MG63 (cell line): ENCODE results near the gene AQP11. TPM values are rescaled to one million over a fixed set of nuclear protein-coding genes. Genes with fewer than 3 reads are reported as not detected.
"Not testable (repeated sequence)": the region's sequence is repeated elsewhere in the genome, so short reads cannot be mapped to it uniquely, and the experiment has no call there.

Experiments used
- DNase-seq: peaks from one replicate; pipeline ENCODE4 v3.0.0-alpha.2; 2020
- H3K27me3 ChIP-seq: fragments of 250-450 bp; sonication (Bioruptor Pico); 2 replicates; pipeline ENCODE4 v1.5.1; 2020; ENCODE audit warnings: mild to moderate bottlenecking, moderate library complexity
- H3K36me3 ChIP-seq: fragments of 250-450 bp; sonication (Bioruptor Pico); 2 replicates; pipeline ENCODE4 v1.5.1; 2020; ENCODE audit warnings: mild to moderate bottlenecking, moderate library complexity
- H3K4me3 ChIP-seq: fragments of 250-450 bp; sonication (Bioruptor Pico); 2 replicates; pipeline ENCODE4 v1.5.1; 2020; ENCODE audit warnings: mild to moderate bottlenecking, moderate library complexity
- H3K9me3 ChIP-seq: fragments of 250-450 bp; sonication (Bioruptor Pico); 2 replicates; pipeline ENCODE4 v1.5.1; 2020; ENCODE audit warnings: mild to moderate bottlenecking, moderate library complexity
- total RNA-seq: library from RNA; depleted of rRNA; stranded (reverse); fragments of >200 nt; shearing (Covaris generic); gene quantifications from 2 replicates; pipeline ENCODE4 v1.2.3, GENCODE V29; 2014; ENCODE audit warnings: low replicate concordance

AQP11 gene
- total RNA-seq, 1 experiment from 2014 or later: not detected

DNA sequence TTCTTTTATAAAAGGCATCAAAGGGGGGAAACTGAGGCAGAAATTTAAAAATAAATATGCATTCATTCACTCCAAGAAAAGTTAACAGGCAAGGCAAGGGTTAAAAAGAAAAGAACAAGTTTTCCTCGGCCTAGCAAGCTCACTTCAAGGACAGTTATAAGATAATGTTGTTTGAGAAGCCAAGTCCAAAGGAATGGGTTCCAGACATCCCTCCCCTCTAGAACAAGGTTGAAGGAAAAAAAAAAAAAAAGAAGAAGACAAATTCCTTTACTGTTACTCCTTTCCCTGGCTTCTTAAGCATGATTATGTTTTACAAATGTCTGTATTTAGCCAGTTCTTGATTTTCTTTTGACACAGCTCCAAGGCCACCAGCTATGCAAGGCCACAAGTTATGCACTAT lies 14.3 kb upstream of the AQP11 start:
- H3K36me3 ChIP-seq, DNase-seq, H3K9me3 ChIP-seq, H3K27me3 ChIP-seq, H3K4me3 ChIP-seq: not testable (repeated sequence)

DNA sequence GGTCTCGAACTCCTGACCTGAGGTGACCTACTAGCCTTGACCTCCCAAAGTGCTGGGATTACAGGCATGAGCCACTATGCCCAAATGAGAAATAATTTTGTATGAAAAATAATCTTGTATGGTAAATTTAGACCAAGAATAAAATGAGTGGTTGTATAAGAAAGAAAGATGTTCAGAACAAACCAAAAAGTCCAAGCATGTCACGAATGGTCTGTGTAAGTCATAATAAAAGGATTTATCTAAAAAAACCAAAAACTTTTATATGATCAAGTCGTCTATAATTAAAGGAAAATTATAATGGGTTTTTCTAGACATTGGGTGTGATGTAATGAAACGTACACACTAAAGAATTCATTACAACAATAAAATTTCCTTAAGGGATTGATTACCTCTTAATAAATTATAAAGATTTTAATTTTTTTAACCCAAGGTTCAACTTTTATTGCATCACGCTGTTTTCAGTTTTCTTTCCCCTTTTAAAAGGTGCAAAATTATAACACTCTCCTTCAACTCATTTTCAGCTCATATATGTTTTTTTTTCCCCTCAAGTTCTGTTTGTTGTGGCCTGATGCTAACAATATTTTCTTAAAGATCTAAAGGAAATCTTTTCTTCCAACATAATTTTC lies 8.9 kb upstream of the AQP11 start:
- peaks cover 14% of the 10 kb centered on the region for H3K9me3 ChIP-seq
- no peak for DNase-seq

DNA sequence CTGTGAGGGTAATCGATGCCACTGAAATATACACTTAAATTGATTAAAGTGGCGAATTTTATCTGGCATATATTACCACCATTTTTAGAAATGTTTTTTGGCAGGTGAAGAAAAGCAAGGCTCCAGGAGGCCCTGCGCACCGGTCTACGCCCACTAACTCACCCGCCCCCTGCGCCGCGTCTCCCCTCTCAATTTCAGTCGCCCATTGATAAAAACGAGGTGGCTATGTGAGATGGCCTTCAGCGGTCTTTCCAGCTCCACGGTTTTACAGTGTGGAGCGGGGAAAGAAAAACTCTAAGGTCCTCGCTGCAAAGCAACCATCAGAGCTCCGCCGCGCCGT lies 602 bp upstream of the AQP11 start:
- Histone ChIP-seq H3K36me3 (no peaks in the 10 kb centered on the region), H3K4me3 (peak overlapping the region; percentile 57), H3K27me3 (no peaks in the 10 kb centered on the region), H3K9me3 (no peaks in the 10 kb centered on the region)
- no peak for DNase-seq

More for the DNA sequence above, 8.9 kb upstream of the AQP11 start:
- Histone ChIP-seq H3K27me3 (no peaks in the 10 kb centered on the region), H3K36me3 (no peaks in the 10 kb centered on the region), H3K4me3 (no peak overlapping the region)

GRCh38 chr11:77590194-77590782 lies 535 bp downstream of the AQP11 start:
- Histone ChIP-seq H3K9me3 (no peaks in the 10 kb centered on the region), H3K27me3 (no peaks in the 10 kb centered on the region), H3K36me3 (peaks cover 1% of the 10 kb centered on the region; the same call in 1 of the 2 replicates), H3K4me3 (peak overlapping the region; percentile 57)
- no peak for DNase-seq

DNA sequence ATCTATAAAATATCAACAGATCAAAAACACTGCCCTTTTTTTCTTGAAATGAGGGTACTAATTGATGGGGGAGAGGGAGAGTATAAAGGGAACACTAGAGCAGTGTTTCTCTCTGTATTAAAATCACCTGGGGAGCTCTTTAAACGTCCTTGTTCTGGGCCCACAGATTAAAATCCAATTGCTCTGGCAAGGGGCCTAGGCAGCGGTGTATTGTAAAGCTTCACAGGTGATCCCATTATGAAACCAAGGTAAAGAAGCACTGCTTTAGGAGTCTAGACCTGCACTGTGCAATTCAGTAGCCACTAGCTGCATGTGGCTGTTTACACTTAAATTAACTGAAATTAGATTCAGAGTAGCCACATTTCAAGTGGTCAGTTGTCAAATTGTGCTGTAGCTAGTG lies 3.0 kb downstream of the AQP11 start:
- Histone ChIP-seq H3K36me3 (peaks cover 2% of the 10 kb centered on the region; the same call in 1 of the 2 replicates), H3K4me3 (no peak overlapping the region), H3K27me3 (no peaks in the 10 kb centered on the region), H3K9me3 (no peaks in the 10 kb centered on the region)
- no peak for DNase-seq

DNA sequence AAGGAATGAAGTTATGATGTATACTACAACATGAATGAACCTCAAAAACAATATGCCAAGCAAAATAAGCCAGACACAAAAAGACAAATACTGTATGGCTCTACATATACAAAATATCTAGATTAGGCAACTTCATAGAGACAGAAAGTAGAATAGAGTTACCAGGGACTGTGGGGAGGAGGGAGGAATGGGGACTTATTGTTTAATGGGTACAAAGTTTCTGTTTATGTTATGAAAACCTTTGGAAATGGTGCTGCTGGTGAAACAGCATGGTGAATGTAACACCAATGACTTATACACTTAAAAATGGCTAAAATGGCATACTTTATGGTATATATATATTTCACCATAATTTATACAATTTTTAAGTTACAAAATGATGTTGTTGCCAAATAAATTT lies 4.1 kb downstream of the AQP11 start:
- Histone ChIP-seq H3K36me3 (peaks cover 2% of the 10 kb centered on the region; the same call in 1 of the 2 replicates), H3K9me3 (no peaks in the 10 kb centered on the region), H3K27me3 (no peaks in the 10 kb centered on the region), H3K4me3 (no peak overlapping the region)
- DNase-seq: no peak

DNA sequence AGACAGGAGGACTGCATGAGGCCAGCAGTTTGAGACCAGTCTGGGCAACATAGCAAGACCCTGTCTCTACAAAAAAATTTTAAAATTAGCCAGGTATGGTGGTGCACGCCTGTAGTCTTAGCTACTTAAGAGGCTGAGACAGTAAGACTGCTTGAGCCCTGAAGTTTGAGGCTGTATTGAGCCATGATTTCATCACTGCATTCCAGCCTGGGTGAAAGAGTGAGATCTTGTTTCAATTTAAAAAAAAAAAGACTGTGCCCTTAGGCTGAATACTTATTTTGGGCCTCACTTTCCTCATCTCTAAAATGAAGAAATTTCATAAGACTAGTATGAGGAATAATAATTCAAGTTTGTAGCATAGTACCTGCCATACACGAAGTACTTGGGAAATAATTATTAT lies 6.9 kb downstream of the AQP11 start:
- no peak for DNase-seq
- no peaks in the 10 kb centered on the region for H3K9me3 ChIP-seq
- H3K4me3 ChIP-seq: no peak overlapping the region
- peaks cover 5% of the 10 kb centered on the region; the same call in 1 of the 2 replicates for H3K36me3 ChIP-seq
- H3K27me3 ChIP-seq: no peaks in the 10 kb centered on the region

DNA sequence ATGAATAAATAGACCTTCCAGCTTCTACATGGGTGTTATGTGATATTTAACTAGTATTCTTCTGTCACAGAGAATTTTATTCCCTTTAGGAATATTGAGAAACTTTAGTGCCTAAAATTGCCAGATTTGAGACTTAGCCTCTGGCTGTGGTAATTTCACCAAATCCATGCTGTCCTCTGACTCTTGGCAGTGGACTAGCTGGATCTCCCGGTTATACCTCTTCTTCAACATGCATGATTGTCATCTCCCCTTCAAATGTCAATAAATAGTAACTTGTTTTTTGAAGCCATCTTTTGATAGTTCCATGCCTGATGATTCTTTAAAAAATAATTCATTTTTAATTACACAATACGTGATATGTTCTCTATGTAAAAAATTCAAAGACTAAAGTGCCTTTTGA lies 8.4 kb downstream of the AQP11 start:
- no peak for DNase-seq
- no peak overlapping the region for H3K4me3 ChIP-seq
- H3K27me3 ChIP-seq: no peaks in the 10 kb centered on the region
- peaks cover 5% of the 10 kb centered on the region; the same call in 1 of the 2 replicates for H3K36me3 ChIP-seq
- no peaks in the 10 kb centered on the region for H3K9me3 ChIP-seq

DNA sequence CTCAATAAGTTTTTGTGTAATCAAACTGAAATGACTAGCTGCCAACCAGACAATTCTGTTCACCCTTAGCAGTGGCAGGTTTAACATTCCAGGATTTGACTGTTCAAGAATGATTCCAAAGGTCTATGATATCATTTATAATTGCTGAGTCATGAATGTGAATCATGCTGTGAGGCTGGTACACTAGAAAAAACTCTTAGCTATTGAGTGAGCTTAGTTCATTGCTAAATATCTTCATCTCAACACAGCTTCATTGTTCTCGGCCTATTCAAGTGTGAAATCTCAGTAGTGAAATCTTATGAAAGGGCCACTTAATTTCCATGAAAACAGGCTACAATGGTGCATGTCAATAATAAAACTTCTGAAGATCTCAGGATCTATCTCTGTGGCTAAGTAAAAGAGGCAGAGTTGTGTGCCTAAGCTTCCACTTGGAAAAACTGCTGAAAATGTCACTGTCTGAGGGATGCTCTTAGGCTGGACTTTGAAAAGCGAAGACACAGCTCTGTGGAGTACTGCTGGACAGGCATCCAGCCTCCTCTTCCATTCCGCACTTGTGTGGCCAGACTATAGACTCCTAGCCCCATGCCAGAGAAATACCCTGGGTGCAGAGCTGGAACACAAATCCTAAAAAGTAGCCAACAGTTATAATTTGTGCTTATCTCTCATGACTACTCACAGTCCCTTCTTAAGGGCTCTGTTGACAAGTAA lies 12.8 kb downstream of the AQP11 start:
- H3K4me3 ChIP-seq: no peak overlapping the region
- H3K27me3 ChIP-seq: no peaks in the 10 kb centered on the region
- peaks cover 17% of the 10 kb centered on the region for H3K36me3 ChIP-seq
- H3K9me3 ChIP-seq: no peaks in the 10 kb centered on the region
- peak; percentile 13 for DNase-seq

DNA sequence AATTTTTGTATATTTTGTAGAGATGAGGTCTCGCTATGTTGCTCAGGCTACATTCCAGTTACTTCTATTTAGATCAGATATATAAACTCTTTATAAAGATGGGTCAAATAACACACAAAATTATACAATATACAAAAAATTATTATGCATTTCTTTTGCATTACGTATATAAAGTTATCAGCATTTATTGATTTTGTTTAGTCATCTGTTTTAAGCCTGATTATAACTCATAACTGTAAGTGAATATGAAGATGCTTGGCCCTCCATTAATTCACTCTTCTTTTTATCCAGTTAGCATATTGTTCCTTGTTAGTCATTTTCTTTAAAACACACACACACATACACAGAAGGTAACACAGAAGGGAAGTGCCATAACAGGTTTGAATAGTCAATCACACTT lies 14.5 kb downstream of the AQP11 start:
- H3K4me3 ChIP-seq: no peak overlapping the region
- H3K27me3 ChIP-seq: no peaks in the 10 kb centered on the region
- H3K9me3 ChIP-seq: no peaks in the 10 kb centered on the region
- H3K36me3 ChIP-seq: peaks cover 27% of the 10 kb centered on the region
- DNase-seq: no peak

DNA sequence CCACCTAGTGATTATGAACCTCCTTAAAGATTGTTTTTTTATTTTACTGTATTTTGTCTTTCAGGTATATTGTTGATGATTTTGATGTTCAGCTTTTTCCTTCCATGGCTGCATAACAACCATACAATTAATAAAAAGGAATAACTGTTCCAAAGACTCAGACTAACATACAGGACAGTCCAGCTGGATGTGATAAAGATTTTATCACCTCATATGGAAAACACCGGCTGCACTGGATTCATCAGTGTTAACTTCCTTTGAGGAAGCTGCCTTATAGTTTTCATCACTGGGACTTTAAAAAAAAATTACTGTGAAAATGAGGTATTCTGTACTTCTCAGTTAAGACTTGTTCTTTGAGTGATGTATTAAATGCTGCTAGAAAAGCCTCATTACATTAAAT lies 19.5 kb downstream of the AQP11 start:
- Histone ChIP-seq H3K36me3 (peaks cover 57% of the 10 kb centered on the region), H3K4me3 (no peak overlapping the region), H3K27me3 (no peaks in the 10 kb centered on the region), H3K9me3 (no peaks in the 10 kb centered on the region)
- no peak for DNase-seq

DNA sequence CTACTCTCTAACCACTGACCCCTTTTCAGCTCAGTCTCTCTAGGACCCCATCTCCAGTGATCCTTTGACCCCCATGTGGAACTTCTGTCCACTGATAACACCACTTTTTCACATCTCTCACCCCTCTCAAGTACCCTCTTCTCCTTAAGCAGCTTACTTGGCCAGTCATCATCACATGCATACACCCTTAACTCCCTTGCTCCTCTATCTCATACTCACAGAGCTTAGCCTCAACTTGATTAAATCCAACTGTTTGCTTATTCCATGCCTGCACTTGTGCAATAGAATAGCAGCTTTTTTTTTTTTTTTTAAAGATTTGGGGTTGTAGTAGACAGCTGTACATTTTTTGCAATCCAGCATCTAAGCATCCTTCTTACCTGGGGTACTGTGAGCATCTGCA lies 22.2 kb downstream of the AQP11 start:
- H3K27me3 ChIP-seq: no peaks in the 10 kb centered on the region
- H3K4me3 ChIP-seq: no peak overlapping the region
- peaks cover 75% of the 10 kb centered on the region for H3K36me3 ChIP-seq
- no peaks in the 10 kb centered on the region for H3K9me3 ChIP-seq
- DNase-seq: no peak

- DNase-seq: no peak
- no peaks in the 10 kb centered on the region for H3K27me3 ChIP-seq
- H3K4me3 ChIP-seq: no peak overlapping the region
- no peaks in the 10 kb centered on the region for H3K9me3 ChIP-seq
- peaks cover 90% of the 10 kb centered on the region for H3K36me3 ChIP-seq
Measured at GRCh38 chr11:77617892-77618291, 28.1 kb downstream of the AQP11 start.

- Histone ChIP-seq H3K36me3 (peaks cover 86% of the 10 kb centered on the region), H3K4me3 (no peak overlapping the region), H3K27me3 (no peaks in the 10 kb centered on the region), H3K9me3 (no peaks in the 10 kb centered on the region)
- no peak for DNase-seq
Measured at GRCh38 chr11:77619576-77620198, 29.9 kb downstream of the AQP11 start.

DNA sequence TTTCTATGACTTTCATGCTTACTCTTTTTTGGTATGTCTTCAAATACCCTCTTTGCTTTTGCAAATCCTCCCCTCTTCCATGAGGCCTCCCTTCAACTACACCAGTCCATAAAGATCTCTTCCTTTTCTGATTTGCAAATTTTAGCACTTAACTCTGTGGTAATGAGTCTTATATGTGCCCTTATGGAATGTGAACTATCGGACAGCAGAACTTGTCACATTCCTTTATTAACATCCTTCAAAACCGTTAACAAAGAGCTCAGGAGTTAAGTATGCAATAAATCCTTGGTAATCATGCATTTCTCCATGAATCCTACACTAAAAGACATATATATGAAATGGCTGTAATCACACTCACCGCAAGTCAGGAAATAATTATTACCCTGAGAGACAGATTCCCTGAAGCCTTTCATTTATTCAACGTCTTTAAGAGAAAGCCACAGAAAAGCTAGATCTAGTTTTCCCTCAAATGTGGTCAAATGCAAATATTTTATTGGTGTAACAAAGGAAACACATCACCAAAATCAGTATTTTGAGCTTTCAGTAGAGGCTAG lies 40.5 kb downstream of the AQP11 start:
- no peak for DNase-seq
- H3K36me3 ChIP-seq: peaks cover 57% of the 10 kb centered on the region
- H3K4me3 ChIP-seq: no peak overlapping the region
- H3K9me3 ChIP-seq: no peaks in the 10 kb centered on the region
- no peaks in the 10 kb centered on the region for H3K27me3 ChIP-seq

DNA sequence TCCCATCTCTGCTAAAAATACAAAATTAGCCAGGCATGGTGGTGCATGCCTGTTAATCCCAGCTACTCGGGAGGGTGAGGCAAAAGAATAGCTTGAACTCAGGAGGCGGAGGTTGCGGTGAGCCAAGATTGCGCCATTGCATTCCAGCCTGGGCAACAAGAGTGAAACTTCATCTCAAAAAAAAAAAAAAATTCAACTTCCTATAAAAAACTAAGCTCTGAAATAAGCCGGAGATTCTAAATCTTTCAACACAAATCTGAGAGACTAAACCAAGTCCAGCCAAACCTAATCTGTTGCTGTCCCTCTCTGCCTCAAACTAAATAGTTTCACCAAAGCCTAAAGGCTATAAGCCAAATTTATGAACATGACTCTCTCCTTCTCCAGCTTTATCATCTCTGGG lies 44.2 kb downstream of the AQP11 start:
- H3K36me3 ChIP-seq: peaks cover 36% of the 10 kb centered on the region
- H3K27me3 ChIP-seq, H3K9me3 ChIP-seq: not testable (repeated sequence)
- DNase-seq: peak; percentile 63
- H3K4me3 ChIP-seq: peak overlapping the region; percentile 14

- DNase-seq: no peak
- Histone ChIP-seq H3K9me3 (no peaks in the 10 kb centered on the region), H3K4me3 (peak overlapping the region; percentile 93), H3K27me3 (no peaks in the 10 kb centered on the region), H3K36me3 (peaks cover 18% of the 10 kb centered on the region)
Measured at GRCh38 chr11:77636731-77637344, 47.1 kb downstream of the AQP11 start.
